Left lung (tissue), 10 donors: ENCODE data around the gene MED8. TPM values are rescaled to one million over a fixed set of nuclear protein-coding genes. Genes with fewer than 3 reads are reported as not detected.
"Not testable (repeated sequence)": the region's sequence is repeated elsewhere in the genome, so short reads cannot be mapped to it uniquely, and the experiment has no call there.

Experiments used
- ATAC-seq: fragments of 200-7000 bp; cut with Tn5 transposase; one replicate; pipeline ENCODE4 v1.9.1; 2020; ENCODE audit warnings: moderate library complexity
- DNase-seq, 4 donors: peaks; one replicate each; pipeline ENCODE4 v3.0.0-alpha.2; 2013 to 2020
- H3K27ac ChIP-seq, 2 donors: fragments of 200-600 bp; sonication (generic) in 1 of 2; one replicate each; pipeline versions ENCODE4 v1.5.0 to v1.8.0; 2020 to 2021
- H3K27me3 ChIP-seq, 2 donors: fragments of 200-600 bp; sonication (generic) in 1 of 2; one replicate each; pipeline versions ENCODE4 v1.5.0 to v1.8.0; 2020 to 2021
- H3K36me3 ChIP-seq, 2 donors: fragments of 200-600 bp; sonication (generic) in 1 of 2; one replicate each; pipeline versions ENCODE4 v1.5.0 to v1.8.0; 2020 to 2021
- H3K4me1 ChIP-seq, 2 donors: fragments of 200-600 bp; one replicate each; pipeline ENCODE4 v1.8.0; 2021
- H3K4me3 ChIP-seq, 2 donors: fragments of 200-600 bp; sonication (generic) in 1 of 2; one replicate each; pipeline versions ENCODE4 v1.5.0 to v1.8.0; 2020 to 2021; ENCODE audit warnings: mild to moderate bottlenecking in 1 of 2
- H3K9me3 ChIP-seq, 2 donors: fragments of 200-600 bp; sonication (generic) in 1 of 2; one replicate each; pipeline versions ENCODE4 v1.5.0 to v1.8.0; 2020 to 2021
- intact Hi-C, 2 donors: fragments of 100-400 bp; cut with DNase I; formaldehyde crosslinking; loops; one replicate each; pipeline versions ENCODE4 v1.11.2 to v1.14.2; 2022
- polyA plus RNA-seq, 6 donors: library from polyadenylated mRNA; unstranded; fragments of 120-200 nt; gene quantifications; one replicate each; pipeline ENCODE4 v1.2.1, GENCODE V29; 2013; ENCODE audit not compliant: insufficient read length in 6 of 6
- total RNA-seq, 2 donors: library from RNA; stranded (reverse); fragmentation: NEBNext Ultra II Directional; extraction: Animal tissue kit (Norgen Biotek cat#: 25700); gene quantifications; one replicate each; pipeline ENCODE4 v1.2.1, GENCODE V29; 2021
- TF ChIP-seq, protein P1 (sequence below), 2 donors: fragments of 200-600 bp; sonication (generic) in 1 of 2; IDR thresholded peaks; one replicate each; pipeline versions ENCODE4 v1.5.0 to v1.8.0; 2021; ENCODE audit warnings: antibody characterized with exemption in 2 of 2
- donor health status: DM: no; HTN: yes; CAD: no.
- donor health status: DM: no; HTN: no; CAD: no.

Gene MED8
- total and polyA plus RNA-seq, 8 donors, result 32.1 to 48.5 (median 37.1) TPM

DNA sequence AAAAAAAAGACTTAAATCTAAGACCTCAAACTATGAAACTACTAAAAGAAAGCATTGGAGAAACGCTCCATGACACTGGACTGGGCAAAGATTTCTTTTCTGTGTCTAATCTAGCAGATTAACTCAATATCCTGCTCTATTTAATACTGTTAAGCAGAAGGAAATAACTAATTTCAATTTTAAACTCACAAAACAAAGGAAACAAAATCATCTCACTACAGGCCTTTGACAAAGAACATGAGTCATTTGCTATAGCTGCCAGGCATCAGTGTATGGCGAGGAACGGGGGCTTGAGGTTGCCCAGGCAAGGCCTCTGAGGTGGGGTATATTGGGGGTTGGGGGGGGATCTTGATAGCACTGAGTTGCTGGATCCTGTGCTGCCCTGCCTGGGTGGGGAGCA lies 21.0 kb upstream of the MED8 start:
- no peak for DNase-seq
- Histone ChIP-seq H3K4me3 (no peak overlapping the region), H3K36me3 (peaks cover 0 to 67% of the 10 kb centered on the region in 2 donors), H3K27me3 (no peaks in the 10 kb centered on the region), H3K4me1 (no peaks in the 10 kb centered on the region), H3K9me3 (no peaks in the 10 kb centered on the region), H3K27ac (no peak overlapping the region)
- TF ChIP-seq, protein P1, sequence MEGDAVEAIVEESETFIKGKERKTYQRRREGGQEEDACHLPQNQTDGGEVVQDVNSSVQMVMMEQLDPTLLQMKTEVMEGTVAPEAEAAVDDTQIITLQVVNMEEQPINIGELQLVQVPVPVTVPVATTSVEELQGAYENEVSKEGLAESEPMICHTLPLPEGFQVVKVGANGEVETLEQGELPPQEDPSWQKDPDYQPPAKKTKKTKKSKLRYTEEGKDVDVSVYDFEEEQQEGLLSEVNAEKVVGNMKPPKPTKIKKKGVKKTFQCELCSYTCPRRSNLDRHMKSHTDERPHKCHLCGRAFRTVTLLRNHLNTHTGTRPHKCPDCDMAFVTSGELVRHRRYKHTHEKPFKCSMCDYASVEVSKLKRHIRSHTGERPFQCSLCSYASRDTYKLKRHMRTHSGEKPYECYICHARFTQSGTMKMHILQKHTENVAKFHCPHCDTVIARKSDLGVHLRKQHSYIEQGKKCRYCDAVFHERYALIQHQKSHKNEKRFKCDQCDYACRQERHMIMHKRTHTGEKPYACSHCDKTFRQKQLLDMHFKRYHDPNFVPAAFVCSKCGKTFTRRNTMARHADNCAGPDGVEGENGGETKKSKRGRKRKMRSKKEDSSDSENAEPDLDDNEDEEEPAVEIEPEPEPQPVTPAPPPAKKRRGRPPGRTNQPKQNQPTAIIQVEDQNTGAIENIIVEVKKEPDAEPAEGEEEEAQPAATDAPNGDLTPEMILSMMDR (IDR thresholded peaks at IDR 0.05), result no peak
- no peak for ATAC-seq
- intact Hi-C loops, result loop anchor here (10.0 kb wide), 1 partner anchor 176 kb away; no protein-coding TSS in a partner anchor

DNA sequence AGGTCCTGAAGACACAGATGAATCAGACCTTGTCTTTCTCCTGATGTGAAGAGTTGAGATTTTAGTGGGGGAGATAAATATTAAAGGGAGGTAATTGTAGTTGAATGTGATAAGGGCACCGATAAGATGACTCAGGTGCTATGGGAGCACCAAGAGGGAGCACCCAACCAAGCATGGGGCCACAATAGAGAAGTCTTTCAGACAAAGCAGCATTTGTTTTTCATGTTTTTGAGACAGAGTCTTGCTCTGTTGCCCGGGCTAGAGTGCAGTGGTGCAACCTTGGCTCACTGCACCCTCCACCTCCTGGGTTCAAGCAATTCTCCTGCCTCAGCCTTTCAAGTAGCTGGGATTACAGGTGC lies 16.3 kb upstream of the MED8 start:
- intact Hi-C loops, result no loop called here
- no peak for ATAC-seq

DNA sequence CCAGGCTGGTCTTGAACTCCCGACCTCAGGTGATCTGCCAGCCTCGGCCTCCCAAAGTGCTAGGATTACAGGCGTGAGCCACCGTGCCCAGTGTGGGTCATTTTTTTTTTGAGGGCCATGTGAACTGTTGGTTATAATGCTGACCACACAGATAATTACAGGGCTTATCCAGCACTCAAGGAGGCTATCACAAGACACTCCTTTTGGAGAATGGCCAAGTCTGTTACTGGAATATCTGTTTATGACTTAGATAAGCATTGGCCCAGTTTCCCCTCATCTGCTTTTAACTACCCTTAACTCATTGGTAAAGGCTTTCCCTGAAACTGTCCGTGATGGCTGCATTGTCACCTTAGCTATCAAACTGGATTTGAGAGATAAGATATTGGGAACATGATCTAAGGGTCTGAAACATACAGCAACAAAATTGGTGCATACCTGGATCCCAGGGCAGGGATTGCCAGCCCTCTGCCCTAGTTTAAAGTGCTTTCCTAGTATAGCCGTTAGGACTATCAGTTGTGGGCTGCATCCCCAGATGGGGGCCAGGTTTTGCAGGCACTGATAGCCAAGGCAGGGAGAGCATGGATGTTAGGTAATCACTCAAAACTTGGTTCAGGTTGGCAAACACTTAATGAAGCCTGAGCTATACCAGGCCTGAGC lies 15.7 kb upstream of the MED8 start:
- Histone ChIP-seq H3K4me1 (no peaks in the 10 kb centered on the region), H3K9me3 (no peaks in the 10 kb centered on the region), H3K4me3 (no peak overlapping the region), H3K27me3 (no peaks in the 10 kb centered on the region), H3K36me3 (peaks cover 0 to 77% of the 10 kb centered on the region in 2 donors), H3K27ac (no peak overlapping the region)
- DNase-seq (no peak), ATAC-seq (no peak)
- TF ChIP-seq, protein P1 (IDR thresholded peaks at IDR 0.05), result no peak
- intact Hi-C loops, result no loop called here

More for the DNA sequence above, 16.3 kb upstream of the MED8 start:
- peaks cover 0 to 80% of the 10 kb centered on the region in 2 donors for H3K36me3 ChIP-seq
- TF ChIP-seq, protein P1 (IDR thresholded peaks at IDR 0.05), result no peak
- no peaks in the 10 kb centered on the region for H3K4me1 ChIP-seq
- no peak overlapping the region for H3K27ac ChIP-seq
- H3K9me3 ChIP-seq, result no peaks in the 10 kb centered on the region
- no peaks in the 10 kb centered on the region for H3K27me3 ChIP-seq
- H3K4me3 ChIP-seq, result no peak overlapping the region
- DNase-seq, result no peak

DNA sequence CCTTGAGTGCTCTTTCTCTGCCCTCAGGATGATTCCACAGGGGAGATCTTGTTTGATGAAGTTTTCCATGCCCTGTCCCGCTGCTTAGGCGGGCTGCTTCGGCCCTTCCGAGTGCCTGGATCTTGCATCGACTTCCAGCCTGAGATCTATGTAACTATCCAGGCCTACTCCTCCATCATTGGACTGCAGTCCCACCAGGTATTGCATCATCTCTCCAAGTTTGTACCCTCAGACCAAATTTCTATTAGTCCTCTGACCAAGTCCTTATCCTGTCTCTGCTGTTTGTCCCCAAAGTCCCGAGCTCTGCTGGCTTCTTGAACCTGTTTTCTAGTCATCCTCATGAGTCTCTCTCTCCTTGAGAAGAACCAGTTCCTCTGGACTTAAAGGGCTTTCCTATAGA lies 14.8 kb upstream of the MED8 start:
- intact Hi-C loops, result no loop called here
- DNase-seq (no peak), ATAC-seq (no peak)
- TF ChIP-seq, protein P1 (IDR thresholded peaks at IDR 0.05), result no peak
- H3K9me3 ChIP-seq, result no peaks in the 10 kb centered on the region
- peaks cover 0 to 67% of the 10 kb centered on the region in 2 donors for H3K36me3 ChIP-seq
- no peaks in the 10 kb centered on the region for H3K4me1 ChIP-seq
- no peak overlapping the region for H3K4me3 ChIP-seq
- H3K27ac ChIP-seq, result no peak overlapping the region
- H3K27me3 ChIP-seq, result no peaks in the 10 kb centered on the region

DNA sequence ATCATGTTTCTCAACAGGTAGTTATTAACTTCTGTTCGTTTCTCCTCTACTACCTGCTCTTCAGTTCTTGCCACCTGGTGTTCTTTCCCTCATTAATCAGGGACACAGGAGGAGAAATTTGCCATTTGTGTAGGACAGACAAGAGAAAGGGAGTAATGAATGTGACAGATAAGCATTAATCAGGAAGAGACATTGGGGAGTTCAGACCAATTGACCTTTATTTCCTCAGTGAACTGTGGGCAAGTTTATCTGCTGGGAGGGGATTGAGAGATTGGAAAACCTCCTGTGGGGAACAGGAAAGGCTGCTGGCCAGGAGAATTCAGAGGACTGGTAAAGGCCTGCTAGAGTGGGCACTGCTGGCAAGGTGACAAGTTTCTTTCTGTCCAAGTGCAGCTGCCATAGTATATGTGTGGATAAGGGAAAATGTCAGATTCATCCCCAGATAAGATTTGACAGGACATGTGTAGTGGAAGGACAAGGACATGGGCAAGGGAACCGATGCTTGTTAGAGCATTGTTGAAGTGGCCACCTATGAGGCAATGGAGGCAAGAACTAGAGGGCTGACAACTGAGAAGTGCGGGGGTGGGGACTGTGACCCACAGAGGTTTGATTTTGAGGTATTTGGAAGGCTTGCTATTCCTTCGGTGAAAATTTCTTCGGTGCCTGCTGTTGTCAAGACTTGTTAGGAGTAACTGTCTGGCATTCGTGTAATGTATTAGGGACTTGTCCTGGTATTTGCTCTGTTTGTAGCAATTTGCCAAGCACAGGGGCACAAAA lies 12.7 kb upstream of the MED8 start:
- Histone ChIP-seq H3K27ac (no peak overlapping the region), H3K4me1 (no peaks in the 10 kb centered on the region), H3K4me3 (no peak overlapping the region), H3K36me3 (peaks cover 0 to 49% of the 10 kb centered on the region in 2 donors), H3K27me3 (no peaks in the 10 kb centered on the region), H3K9me3 (no peaks in the 10 kb centered on the region)
- ATAC-seq, result no peak
- intact Hi-C loops, result no loop called here
- no peak for DNase-seq
- TF ChIP-seq, protein P1 (IDR thresholded peaks at IDR 0.05), result no peak

DNA sequence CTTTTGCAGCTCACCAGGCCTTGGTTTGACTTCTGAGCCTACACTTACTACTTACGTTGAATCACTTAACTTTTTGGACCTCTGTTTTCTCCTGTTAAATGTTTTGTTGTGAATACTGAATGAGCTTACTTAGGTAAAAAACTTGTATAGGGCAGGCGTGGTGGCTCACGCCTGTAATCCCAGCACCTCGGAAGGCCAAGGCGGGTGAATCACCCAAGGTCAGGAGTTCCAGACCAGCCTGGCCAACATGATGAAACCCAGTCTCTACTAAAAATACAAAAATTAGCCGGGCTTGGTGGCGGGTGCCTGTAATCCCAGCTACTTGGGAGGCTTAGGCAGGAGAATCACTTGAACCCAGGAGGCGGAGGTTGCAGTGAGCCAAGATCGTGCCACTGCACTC lies 10.8 kb upstream of the MED8 start:
- H3K9me3 ChIP-seq, intact Hi-C loops, DNase-seq, H3K27me3 ChIP-seq, ATAC-seq, H3K4me1 ChIP-seq, H3K27ac ChIP-seq, H3K4me3 ChIP-seq: not testable (repeated sequence)
- H3K36me3 ChIP-seq, result peaks cover 0 to 32% of the 10 kb centered on the region in 2 donors
